CD4-positive, alpha-beta T cell treated with Interleukin-15 for 1 hour (primary cell): ENCODE measurements around the gene SOS2.

Source experiments
- DNase-seq: peaks from one replicate; pipeline ENCODE4 v3.0.0-alpha.2; 2020

Gene SOS2

DNA sequence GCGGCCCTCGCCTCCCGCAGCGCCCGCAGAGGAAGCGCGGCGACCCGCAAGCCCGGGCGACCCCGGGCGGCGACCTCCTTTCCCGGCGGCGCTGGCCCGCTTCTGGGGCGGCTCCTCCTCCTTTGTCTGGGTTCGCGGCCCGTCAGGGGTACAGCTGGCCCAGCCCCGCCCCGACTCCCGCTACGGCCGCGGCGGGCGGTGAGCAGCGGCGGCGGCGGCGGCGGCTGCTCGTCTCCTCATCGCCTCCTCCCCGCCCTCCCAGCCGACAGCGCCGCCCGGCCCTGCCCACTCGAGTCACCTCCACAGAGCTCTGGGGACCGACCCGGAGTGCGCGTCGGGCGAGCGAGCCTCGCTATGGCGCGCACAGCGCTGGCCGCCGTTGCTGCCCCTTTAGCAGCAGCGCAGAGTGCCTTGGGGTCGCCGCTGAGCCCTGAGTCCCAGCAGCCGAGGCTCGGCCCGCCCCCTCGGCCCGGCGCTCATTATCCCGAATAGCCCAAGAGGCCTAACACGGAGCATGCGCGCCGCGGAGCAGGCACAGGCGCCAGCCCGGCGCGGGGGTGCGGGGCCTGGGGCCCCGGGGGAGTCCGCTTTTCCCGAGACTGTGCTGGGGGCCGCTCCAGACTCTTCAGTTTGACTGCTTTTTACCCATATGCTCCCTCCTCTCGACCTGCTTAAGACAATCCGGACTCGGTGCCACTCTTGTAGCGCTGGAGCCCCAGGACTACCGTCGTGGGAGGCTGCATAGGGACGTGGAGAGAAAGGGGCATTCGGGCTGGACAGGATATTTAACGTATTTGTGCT is at the start of gene SOS2:
SOS2 (minus strand) TSS at position 104 of the 801 bp plus-strand sequence. CDS start 295 bp downstream, outside the sequence.
- peak; percentile 86 for DNase-seq

DNA sequence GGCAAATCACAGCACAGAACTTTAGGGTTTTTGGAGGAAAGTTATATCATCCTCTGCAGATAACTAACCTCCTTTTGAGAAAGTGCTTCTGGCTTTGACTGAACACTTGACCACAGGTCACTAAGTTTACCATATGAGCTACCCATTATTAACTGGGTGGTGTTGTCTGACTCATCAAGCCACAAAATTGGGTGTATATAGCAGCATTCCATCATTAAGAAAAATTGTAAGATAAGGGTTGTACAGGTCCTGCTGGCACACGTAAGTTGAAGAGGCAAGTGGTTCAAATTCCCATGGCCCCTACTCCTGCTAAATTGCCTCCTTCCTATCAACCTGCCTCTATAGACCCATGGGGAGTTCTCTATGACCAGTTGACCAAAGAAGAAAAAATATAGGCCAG is 41.1 kb upstream of the SOS2 start:
- DNase-seq = no peak

DNA sequence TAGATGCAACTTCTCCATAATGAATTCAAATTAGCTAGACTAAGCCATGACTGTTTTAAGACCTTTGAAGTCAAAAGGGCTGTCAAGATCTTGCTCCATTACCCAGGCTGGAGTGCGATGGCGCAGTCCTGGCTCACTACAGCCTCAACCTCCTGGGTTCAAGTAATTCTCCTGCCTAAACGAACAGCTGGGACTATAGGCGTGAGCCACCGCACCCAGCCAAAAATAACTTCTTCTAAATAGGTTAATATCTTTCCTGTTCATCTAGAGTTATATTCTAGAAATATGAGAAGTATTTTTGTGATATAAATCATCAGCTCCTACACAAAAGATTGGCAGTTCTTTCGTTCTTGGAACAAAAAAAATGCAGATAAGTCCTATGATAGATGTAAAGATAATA is 39.6 kb upstream of the SOS2 start:
- DNase-seq = no peak

DNA sequence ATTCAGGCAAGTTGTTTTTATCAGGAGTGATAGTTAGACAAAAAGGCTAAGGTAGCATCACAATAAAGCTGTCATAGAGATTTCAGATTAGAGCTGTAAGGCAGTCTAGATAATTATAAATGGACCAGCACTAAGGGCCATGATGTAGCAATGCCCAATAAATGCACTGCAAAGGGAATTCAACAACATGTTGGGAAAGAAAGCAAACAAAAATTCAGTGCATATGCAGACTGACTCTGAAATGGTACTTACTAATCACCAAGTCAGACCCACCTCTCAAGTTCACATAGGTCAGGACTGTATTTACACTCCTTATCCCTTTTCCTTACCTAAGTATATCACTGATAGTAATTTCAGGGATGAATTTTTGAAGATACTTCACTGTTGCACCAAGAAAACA is 33.7 kb upstream of the SOS2 start:
- no peak for DNase-seq

DNA sequence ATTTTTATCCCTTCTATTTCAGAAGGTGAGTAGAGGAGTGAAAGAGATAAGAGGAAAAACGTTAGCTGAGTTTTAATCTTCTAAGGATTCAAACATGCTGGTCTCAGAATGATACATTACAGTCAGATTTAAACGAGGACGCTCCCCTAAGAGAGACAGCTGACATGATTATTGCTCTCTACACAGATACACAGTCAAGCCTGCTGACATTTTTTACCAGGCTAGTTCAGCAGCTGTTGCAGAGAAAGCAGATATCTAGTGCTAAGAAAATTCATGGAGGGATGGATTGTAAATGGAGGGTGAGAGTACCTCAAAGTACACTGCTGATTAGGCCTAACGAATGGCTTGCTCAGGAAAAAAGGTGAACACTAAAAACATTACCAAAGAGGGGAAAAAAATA is 31.9 kb upstream of the SOS2 start:
- DNase-seq = no peak

DNA sequence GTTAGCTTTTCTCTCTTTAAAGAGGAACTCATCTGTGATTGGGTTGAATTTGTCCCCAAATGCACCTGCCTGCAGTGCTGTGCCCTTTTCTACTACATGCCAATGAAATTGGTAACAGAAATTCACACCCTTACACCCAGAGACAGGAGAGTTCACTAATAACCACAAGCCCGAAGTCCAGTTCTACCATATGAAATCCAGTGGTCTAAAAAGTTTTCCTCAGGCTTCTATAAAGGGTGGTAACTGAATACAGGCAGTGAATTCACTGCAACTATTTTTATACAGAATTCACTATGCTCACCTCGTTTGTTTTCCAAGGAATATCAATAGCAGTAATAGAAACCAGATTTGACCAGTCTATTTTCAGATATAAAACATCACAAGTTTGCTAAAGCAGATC is 31.5 kb upstream of the SOS2 start:
- DNase-seq = no peak

DNA sequence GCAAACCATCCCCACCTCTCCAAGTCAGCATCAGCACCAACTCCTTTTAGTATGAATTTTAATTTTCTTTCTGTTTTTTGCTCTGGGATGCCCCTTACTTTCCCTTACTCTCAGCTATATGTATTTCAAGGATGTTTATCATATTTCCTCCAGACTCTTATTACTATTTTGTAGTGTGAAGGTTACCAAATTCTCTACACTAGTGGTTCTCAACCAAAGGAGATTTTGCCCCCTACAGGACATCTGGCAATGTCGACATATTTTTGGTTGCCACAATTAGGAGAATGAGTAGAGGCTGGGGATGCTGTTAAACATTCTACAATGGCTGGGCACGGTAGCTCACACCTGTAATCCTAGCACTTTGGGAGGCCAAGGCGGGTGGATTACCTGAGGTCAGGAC is 29.1 kb upstream of the SOS2 start:
- no peak for DNase-seq

DNA sequence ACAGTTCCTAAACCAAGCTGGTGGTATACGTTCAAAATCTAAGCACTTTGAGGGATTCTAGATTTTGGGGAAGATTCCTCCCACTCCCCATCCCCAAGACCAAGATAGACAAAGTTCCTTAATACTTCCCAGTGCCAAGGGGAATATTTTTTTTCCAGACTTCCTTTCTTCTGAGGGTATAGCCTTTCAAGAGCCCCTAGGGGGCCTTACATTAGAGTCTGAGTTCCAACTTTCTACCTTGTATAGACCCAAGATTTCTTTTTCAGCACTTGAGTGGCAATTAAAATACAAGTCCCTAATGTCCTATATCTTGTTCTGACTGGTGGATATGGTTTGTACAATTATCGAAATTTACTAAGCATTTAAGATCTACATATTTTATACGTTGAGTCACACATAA is 28.7 kb upstream of the SOS2 start:
- no peak for DNase-seq

DNA sequence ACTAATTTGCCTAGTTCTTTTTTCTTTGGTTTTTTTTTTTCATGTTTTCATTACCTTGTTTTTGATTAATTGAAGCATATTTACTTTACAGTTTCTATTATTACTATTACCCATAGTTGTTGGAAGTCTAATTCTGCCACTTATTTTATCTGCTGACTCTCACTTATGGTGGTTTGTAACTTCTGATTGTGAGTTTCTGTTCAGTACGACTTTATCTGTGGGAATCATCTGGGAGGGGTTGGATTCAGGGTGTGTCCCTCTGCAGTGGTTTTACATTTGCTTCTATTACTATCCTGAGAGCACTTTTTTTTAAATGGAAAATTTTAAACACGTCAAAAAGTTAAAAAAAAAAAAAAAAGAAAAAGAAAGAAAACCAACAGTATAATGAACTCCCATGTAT is 26.4 kb upstream of the SOS2 start:
- DNase-seq = no peak

DNA sequence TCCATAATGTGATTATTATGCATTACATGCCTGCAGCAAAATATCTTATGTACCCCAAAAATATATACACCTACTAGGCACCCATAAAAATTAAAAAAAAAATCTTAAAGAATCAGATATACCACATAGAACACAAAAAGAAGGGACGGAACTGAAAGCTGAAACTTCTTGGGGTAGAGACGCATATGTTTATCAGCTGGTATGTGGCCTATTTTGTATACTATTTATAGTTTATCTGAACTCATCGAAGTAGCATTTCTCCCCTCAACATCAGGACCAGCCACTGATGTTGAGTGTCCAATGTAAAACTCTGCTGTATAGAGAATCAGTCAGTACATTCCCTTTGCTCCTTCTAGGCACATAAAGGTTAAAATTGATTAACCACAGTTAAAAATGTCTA is 22.9 kb upstream of the SOS2 start:
- no peak for DNase-seq

DNA sequence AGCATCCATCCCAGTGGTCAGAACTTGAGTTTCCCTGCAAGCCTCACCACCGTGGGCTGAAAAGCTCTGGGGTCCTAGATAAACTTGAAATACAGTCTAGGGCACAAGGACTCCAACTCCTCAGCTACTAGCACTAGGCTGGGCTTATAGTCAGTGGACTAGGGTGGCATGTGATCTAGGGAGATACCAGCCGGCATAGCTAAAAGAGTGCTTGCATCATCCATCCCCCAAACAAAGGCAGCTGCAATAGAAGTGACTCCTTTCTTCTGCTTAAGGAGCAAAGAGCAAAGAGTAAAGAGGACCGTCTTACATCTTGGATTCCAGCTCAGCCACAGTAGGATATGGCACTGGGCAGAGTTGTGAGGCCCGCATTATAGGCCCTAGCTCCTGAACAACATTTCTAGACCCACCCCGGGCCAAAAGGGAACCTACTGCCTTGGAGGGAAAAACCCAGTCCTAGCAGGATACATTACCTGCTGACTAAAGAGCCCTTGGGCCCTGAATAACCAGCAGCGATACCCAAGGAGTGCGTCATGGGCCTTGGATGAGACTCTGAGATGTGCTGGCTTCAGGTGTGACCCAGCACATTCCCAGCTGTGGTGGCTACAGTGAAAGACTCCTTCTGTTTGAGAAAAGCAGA is 17.9 kb upstream of the SOS2 start:
- no peak for DNase-seq

DNA sequence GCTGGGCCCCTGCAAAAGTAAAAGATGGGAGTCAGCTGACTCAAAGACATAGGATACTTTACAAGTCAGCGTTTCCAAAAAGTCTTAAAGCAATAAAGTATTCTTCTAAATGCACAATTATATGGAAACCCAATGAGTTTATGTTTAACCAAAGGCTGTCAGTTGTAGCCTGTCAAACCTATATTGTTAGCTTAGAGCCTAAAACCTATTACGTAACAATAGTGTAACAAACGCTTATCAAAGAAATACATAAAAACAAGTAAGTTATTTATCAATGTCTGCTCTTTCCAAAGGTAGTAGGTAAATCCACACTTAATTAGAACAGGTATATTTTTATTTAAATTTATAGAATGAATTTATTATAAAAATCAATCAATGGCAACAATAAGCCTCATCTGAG is 15.9 kb upstream of the SOS2 start:
- no peak for DNase-seq

DNA sequence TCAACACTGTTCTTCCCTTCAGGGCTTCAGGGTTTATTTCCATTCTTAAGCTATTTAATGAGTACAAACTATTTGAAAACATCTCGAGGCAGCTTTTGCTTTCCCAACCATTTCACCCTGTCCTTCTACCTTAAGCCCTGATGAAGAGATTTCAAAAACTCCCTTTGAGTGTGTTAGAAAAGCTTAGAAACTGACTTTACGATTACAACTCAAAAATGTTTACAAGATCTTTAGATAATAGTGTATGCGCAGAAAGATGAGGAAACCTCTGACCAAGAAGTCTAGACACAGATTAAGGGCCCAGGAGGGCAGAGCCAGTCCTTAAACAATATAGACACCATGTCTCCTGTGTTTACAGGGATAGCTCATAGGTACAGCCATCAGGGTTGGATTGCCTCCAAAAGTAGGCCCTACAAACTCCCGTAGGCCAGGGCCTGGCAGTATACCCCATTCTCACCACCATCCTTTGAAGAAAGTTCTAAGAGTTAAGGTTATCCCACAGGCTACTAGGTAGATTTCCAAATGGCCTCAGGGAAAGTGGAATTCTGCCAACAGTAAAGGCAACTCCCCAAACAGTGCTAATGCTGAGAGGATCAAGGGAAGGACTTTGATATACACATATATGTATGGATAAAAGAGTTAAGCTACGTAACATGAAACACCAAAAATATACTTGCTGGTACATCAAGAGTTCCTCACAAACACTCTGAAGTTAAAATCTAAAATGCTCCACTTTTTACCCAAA is 11.4 kb upstream of the SOS2 start:
- no peak for DNase-seq

DNA sequence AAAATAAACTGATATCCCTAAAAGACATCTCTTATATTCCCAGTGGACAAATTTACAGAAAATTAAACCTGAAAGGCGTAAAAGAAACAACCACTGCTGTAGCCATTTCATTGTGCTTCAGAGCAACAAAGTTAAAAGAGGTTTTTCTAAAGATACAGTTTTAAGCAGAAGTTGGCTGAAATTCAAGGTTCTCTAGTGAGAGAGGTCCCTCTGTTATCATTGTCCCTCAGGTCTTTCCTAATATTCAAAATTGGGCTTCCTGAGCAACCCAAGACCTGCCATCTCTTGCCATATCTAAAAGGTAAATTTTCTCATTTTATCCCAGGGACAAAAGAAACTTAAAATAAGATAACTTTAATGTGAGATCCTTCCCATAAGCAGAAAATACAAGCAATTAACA is 10.7 kb upstream of the SOS2 start:
- DNase-seq = no peak

DNA sequence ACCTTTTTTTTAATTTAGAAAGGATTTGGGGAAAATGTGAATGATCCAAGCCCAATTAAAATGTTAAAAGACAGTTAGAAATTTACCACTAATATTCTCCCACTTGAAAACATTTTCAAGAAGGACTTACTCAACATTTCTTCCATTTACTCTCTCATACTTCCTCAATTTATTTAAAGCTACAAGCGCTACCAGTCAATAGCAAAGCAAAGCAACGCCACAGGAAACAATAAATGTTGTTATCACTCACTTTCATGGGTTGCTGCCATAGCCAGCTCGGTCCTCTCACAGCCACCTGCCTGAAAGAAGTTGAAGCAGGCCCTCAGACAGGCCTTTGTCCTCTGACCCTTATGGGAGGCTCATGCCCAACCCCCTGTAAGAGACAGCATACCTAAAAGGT is 6.0 kb upstream of the SOS2 start:
- DNase-seq = no peak

DNA sequence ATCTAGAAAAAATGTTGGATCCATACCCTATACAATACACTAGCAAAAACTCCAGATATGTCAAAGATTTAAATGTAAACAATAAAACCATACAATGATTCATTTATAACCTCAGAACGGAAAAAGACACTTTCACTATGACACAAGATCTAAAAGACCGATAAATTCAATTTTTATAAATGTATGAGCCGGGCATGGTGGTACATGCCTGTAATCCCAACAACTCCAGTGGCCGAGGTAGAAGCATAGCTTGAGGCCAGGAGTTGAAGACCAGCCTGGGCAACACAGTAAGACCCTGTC is 2.5 kb upstream of the SOS2 start:
- DNase-seq = no peak

DNA sequence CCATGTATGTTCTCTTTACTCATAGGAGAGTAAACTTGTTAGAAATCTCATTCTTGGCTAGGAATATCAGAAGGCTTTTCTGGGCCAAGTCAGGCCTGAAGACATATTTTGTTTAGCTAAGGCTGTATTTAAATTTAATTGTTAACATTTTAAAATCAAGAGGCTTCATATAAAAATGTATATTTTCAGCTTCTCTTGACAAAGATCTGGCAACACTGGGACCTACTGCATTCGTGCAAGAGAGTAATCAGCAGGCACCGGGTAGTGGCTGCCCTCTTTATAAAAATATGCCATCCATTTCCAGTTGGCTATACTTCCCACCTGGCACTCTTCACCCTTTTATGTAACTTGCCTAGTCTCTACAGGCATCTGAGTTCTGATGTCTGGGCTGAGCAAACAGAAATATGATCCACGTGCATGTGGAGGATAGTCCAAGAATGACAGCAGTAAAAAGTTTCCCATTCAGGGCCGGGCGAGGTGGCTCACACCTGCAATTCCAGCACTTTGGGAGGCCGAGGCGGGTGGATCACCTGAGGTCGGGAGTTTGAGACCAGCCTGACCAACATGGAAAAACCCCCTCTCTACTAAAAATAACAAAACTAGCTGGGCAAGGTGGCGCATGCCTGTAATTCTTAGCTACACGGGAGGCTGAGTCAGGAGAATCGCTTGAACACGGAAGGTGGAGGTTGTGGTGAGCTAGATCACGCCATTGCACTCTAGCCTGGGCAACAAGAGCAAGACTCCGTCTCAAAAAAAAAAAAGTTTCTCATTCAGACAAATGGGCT is 2.0 kb upstream of the SOS2 start:
- DNase-seq = no peak

DNA sequence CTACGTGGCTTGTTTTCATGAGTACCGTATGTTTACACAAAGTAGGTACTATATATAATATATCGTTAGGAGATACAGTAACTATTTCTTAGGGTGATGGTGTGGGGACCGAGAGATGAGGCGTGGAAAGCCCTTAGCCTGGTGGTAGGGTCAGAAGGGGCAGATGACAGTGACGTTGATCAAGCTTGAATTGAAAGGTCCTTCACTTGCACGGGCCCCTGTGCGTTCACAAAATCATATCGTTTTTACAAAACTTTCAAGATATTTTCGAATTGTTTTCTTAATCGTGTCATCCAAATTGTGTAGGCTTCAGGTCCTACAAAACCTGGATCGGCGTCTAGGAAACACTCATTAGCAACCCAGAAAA is 881 bp upstream of the SOS2 start:
- DNase-seq = no peak

DNA sequence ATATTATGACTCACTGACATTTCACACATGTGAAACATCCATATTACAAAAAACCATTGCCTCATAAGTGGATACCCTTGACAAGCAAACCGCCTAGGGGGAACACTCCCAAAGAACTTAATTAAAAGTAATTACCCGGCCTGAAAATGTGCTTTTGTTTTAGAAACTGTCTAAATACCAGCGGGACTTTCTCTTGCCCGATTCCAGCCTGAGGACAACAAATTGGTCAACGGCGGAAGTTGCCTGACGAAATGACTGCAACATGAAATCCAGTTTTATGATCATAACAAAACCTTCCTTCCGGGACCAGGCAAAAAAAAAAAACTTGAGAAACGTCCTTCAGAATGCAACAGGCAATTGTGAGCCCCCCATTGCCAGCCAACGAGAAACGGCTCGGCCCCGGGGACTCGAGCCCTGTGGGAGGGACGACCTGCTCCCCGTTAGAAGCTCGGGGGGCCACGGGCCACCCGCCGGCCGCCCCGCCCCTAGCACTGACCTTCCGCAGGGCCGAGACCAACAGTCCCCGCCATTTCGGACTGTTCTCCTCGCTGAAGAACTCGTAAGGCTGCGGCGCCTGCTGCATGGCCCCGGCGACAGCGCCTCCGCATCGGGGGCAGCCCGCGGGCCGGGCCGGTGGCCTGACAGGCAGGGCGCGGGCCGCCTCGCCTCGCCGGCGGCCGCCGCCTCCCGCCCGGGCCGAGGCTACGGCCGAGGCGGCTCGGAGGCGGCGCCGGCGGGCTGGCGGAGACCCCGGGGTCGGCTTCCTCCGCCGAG is 490 bp downstream of the SOS2 start:
- peak; percentile 23 for DNase-seq

DNA sequence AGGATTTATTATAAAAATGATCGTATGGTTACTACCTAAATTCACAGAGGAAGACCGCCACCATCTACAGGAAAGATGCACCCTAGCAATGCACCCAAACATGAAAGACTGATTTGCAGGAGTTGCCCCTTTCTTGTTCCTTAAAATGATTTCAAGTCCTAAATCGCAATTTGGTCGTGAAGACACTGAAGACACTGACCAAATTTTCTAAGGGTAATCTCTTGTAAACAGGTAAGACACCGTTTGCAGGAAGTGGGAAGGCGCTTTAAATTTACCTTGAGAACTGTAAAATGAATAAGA is 1.0 kb downstream of the SOS2 start:
- DNase-seq = no peak

DNA sequence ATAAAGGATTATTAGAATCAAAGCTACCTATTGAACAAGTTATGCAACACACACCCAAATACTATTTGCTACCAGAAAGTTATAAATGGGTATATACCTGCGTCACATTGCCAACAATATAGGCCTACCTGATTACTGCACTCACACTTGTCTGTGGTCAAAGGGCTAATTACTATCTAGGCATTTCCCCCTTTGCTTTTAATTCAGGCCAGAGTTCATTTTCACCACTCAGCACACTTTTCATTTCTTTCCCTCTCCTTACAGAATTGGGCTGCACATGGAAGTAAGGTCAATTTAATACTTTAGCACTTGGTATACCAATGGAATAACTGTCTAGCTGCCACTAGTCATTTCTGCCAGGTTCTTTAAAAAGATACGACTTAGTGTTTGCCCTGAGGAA is 1.7 kb downstream of the SOS2 start:
- DNase-seq = no peak

DNA sequence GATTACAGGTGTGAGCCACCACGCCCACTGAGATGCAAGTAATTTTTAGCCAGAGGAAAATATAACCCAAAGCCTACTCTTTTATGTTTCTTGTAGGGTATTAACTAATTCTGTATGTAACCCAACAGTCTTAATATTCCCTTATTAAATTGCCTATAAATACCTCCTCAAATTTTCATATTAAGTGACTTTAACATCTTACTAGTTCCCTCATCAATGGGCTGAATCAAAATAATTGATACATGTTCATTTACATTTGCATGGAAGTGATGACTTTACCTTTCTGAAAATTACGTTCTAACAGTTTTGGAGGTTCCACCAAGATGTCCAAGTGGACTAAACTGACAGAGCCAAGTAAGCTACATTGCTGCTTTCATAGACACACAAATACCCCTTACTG is 3.1 kb downstream of the SOS2 start:
- no peak for DNase-seq

DNA sequence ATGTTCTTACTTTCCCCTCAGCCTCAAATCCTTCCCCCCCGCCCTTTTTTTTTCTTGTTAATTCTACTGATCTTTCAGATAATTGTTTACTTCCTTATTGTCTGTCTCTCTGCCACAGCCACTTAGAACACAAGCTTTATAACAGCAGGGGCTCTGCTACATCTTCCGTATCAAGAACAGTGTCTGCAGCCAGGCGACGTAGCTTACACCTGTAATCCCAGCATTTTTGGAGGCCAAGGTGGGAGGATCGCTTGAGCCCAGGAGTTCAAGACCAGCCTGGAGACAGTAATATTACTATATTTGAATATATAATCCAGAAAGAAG is 5.4 kb downstream of the SOS2 start:
- DNase-seq = no peak
